GM19467 (cell line): ENCODE results near the gene BCAS1.

Experiments
- ATAC-seq: cut with Tn5 transposase; IDR thresholded peaks from one replicate; pipeline ENCODE4 v1.9.1; 2021; ENCODE audit warnings: mild to moderate bottlenecking, moderate library complexity; ENCODE audit not compliant: unreplicated experiment

Gene BCAS1

GRCh38 chr20:53915446-53916172, 154.8 kb downstream of the BCAS1 start:
- peak; percentile 58 for ATAC-seq

- ATAC-seq = no peak
These were observed 155.5 kb downstream of the BCAS1 start for GRCh38 chr20:53914781-53915445.

GRCh38 chr20:53914091-53914780, 156.2 kb downstream of the BCAS1 start:
- ATAC-seq = no peak

GRCh38 chr20:53911301-53911700, 159.1 kb downstream of the BCAS1 start:
- no peak for ATAC-seq

GRCh38 chr20:53910351-53911002, 159.9 kb downstream of the BCAS1 start:
- ATAC-seq = no peak

- ATAC-seq = no peak
These were observed 162.2 kb downstream of the BCAS1 start for GRCh38 chr20:53907968-53908751.

GRCh38 chr20:53905820-53906191, 164.6 kb downstream of the BCAS1 start:
- no peak for ATAC-seq

GRCh38 chr20:53905019-53905819, 165.2 kb downstream of the BCAS1 start:
- ATAC-seq = no peak

- ATAC-seq = no peak
These were observed 166.1 kb downstream of the BCAS1 start for GRCh38 chr20:53904261-53904660.

GRCh38 chr20:53903652-53903987, 166.8 kb downstream of the BCAS1 start:
- ATAC-seq = no peak

GRCh38 chr20:53902968-53903651, 167.3 kb downstream of the BCAS1 start:
- no peak for ATAC-seq

- ATAC-seq = no peak
These were observed 168.8 kb downstream of the BCAS1 start for GRCh38 chr20:53901497-53902096.

- ATAC-seq = no peak
These were observed 169.3 kb downstream of the BCAS1 start for GRCh38 chr20:53901064-53901463.

GRCh38 chr20:53900380-53900999, 169.9 kb downstream of the BCAS1 start:
- ATAC-seq = no peak

- peak; percentile 64 for ATAC-seq
These were observed 170.8 kb downstream of the BCAS1 start for GRCh38 chr20:53899351-53900167.

- ATAC-seq = no peak
These were observed 171.8 kb downstream of the BCAS1 start for GRCh38 chr20:53898556-53898931.

- no peak for ATAC-seq
These were observed 172.4 kb downstream of the BCAS1 start for GRCh38 chr20:53897884-53898555.
